ENCODE results near the gene USP3.

USP3 gene

GRCh38 chr15:63491116-63491827 lies 13.1 kb upstream of the USP3 start:
- Histone ChIP-seq H3F3A (ENCODE audit: control insufficient read depth, insufficient read depth) (peaks cover 7% of the 10 kb centered on the region), H3K9me3 (ENCODE audit: control insufficient read depth, insufficient read depth, low read length) (no peaks in the 10 kb centered on the region), H4K20me1 (ENCODE audit: control insufficient read depth, insufficient read depth, low read depth, low read length) (no peaks in the 10 kb centered on the region), H3K27me3 (ENCODE audit: control insufficient read depth, low read length) (no peaks in the 10 kb centered on the region), H3K36me3 (ENCODE audit: control insufficient read depth, low read length) (no peaks in the 10 kb centered on the region), H3K27ac (ENCODE audit: low read depth, low read length) (no peak overlapping the region), H3K4me2 (ENCODE audit: low read length) (no peak overlapping the region), H3K9me2 (replicated peaks; ENCODE audit: control insufficient read depth, low read length) (no peaks in the 10 kb centered on the region), H3K4me3 (ENCODE audit: low read length) (no peak overlapping the region), H3K79me2 (ENCODE audit: control insufficient read depth, low read length) (no peaks in the 10 kb centered on the region), H3K4me1 (ENCODE audit: control insufficient read depth, low read length) (peaks cover 25% of the 10 kb centered on the region)
- TF ChIP-seq EZH2phosphoT487 (IDR thresholded peaks at IDR 0.05; ENCODE audit: borderline replicate concordance, low read length) (no peak), CTCF (IDR thresholded peaks at IDR 0.05; ENCODE audit: low read depth, low read length, poor library complexity, severe bottlenecking) (no peak)

GRCh38 chr15:63491979-63492378 lies 12.4 kb upstream of the USP3 start:
- Histone ChIP-seq H3K36me3 (ENCODE audit: control insufficient read depth, low read length) (no peaks in the 10 kb centered on the region), H3K27ac (ENCODE audit: low read depth, low read length) (no peak overlapping the region), H3K9me2 (replicated peaks; ENCODE audit: control insufficient read depth, low read length) (no peaks in the 10 kb centered on the region), H3K27me3 (ENCODE audit: control insufficient read depth, low read length) (no peaks in the 10 kb centered on the region), H4K20me1 (ENCODE audit: control insufficient read depth, insufficient read depth, low read depth, low read length) (no peaks in the 10 kb centered on the region), H3K4me1 (ENCODE audit: control insufficient read depth, low read length) (peaks cover 28% of the 10 kb centered on the region), H3K9me3 (ENCODE audit: control insufficient read depth, insufficient read depth, low read length) (no peaks in the 10 kb centered on the region), H3K79me2 (ENCODE audit: control insufficient read depth, low read length) (no peaks in the 10 kb centered on the region), H3K4me2 (ENCODE audit: low read length) (no peak overlapping the region), H3F3A (ENCODE audit: control insufficient read depth, insufficient read depth) (peaks cover 10% of the 10 kb centered on the region), H3K4me3 (ENCODE audit: low read length) (no peak overlapping the region)
- TF ChIP-seq EZH2phosphoT487 (IDR thresholded peaks at IDR 0.05; ENCODE audit: borderline replicate concordance, low read length) (no peak), CTCF (IDR thresholded peaks at IDR 0.05; ENCODE audit: low read depth, low read length, poor library complexity, severe bottlenecking) (no peak)

- Histone ChIP-seq H3K36me3 (ENCODE audit: control insufficient read depth, low read length) (no peaks in the 10 kb centered on the region), H3K79me2 (ENCODE audit: control insufficient read depth, low read length) (no peaks in the 10 kb centered on the region), H3K4me3 (ENCODE audit: low read length) (no peak overlapping the region), H3K9me3 (ENCODE audit: control insufficient read depth, insufficient read depth, low read length) (no peaks in the 10 kb centered on the region), H3K9me2 (replicated peaks; ENCODE audit: control insufficient read depth, low read length) (no peaks in the 10 kb centered on the region), H3K27me3 (ENCODE audit: control insufficient read depth, low read length) (no peaks in the 10 kb centered on the region), H3K27ac (ENCODE audit: low read depth, low read length) (no peak overlapping the region), H3F3A (ENCODE audit: control insufficient read depth, insufficient read depth) (peaks cover 14% of the 10 kb centered on the region), H3K4me1 (ENCODE audit: control insufficient read depth, low read length) (peaks cover 31% of the 10 kb centered on the region), H4K20me1 (ENCODE audit: control insufficient read depth, insufficient read depth, low read depth, low read length) (no peaks in the 10 kb centered on the region), H3K4me2 (ENCODE audit: low read length) (no peak overlapping the region)
- TF ChIP-seq CTCF (IDR thresholded peaks at IDR 0.05; ENCODE audit: low read depth, low read length, poor library complexity, severe bottlenecking) (no peak), EZH2phosphoT487 (IDR thresholded peaks at IDR 0.05; ENCODE audit: borderline replicate concordance, low read length) (no peak)
Measured at GRCh38 chr15:63492541-63493077, 11.8 kb upstream of the USP3 start.

Data from DOHH2 (cell line).